ENCODE data around the gene ATP6V1E1. TPM values are rescaled to one million over a fixed set of nuclear protein-coding genes. Genes with fewer than 3 reads are reported as not detected.

The ATP6V1E1 gene
- total RNA-seq, 1 donor: 147 TPM

GRCh38 chr22:17583151-17583550, 45.4 kb downstream of the ATP6V1E1 start:
- Histone ChIP-seq H3K79me2 (ENCODE audit: insufficient read depth, low read length) (no peaks in the 10 kb centered on the region), H3K9me3 (ENCODE audit: low read depth, low read length) (no peaks in the 10 kb centered on the region), H3K27me3 (ENCODE audit: insufficient read depth, low read length) (no peaks in the 10 kb centered on the region), H3K4me3 (ENCODE audit: insufficient read depth, low read length) (no peak overlapping the region), H3K27ac (ENCODE audit: low read depth, low read length) (no peak overlapping the region), H2AFZ (ENCODE audit: low read length) (no peak overlapping the region), H4K20me1 (ENCODE audit: insufficient read depth, low read length) (no peaks in the 10 kb centered on the region), H3K4me2 (ENCODE audit: insufficient read depth, low read length) (no peak overlapping the region), H3K36me3 (ENCODE audit: insufficient read depth, low read length) (no peaks in the 10 kb centered on the region), H3K4me1 (ENCODE audit: insufficient read depth, low read length) (no peaks in the 10 kb centered on the region)
- no peak for DNase-seq (ENCODE audit: insufficient read length, low spot score, missing footprints)
- TF ChIP-seq, protein P1, sequence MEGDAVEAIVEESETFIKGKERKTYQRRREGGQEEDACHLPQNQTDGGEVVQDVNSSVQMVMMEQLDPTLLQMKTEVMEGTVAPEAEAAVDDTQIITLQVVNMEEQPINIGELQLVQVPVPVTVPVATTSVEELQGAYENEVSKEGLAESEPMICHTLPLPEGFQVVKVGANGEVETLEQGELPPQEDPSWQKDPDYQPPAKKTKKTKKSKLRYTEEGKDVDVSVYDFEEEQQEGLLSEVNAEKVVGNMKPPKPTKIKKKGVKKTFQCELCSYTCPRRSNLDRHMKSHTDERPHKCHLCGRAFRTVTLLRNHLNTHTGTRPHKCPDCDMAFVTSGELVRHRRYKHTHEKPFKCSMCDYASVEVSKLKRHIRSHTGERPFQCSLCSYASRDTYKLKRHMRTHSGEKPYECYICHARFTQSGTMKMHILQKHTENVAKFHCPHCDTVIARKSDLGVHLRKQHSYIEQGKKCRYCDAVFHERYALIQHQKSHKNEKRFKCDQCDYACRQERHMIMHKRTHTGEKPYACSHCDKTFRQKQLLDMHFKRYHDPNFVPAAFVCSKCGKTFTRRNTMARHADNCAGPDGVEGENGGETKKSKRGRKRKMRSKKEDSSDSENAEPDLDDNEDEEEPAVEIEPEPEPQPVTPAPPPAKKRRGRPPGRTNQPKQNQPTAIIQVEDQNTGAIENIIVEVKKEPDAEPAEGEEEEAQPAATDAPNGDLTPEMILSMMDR (IDR thresholded peaks at IDR 0.05; ENCODE audit: extremely low read depth, low read depth, low read length): no peak

DNA sequence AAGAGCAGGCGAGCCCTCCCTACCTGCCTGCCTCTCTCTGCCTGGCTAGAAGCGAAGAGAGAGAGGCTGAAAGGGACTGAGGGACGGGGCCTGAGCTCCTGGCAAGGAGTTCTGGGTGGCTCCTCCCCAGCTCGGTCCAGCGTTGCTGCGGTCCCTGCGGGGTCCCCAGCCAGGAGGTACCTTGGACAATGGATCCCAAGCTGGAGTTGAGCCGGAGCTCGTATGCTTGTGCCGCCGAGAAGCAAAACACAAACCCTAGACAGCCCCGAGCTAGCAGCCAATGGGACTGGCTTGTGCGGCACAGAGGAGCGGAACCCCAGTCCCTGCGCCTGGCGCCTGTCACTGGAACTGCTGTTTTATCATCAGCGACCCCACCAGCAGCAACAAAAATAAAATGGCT, 46.9 kb downstream of the ATP6V1E1 start:
- no peaks in the 10 kb centered on the region for H3K9me3 ChIP-seq (ENCODE audit: low read depth, low read length)

GRCh38 chr22:17581056-17581455, 47.5 kb downstream of the ATP6V1E1 start:
- no peaks in the 10 kb centered on the region for H3K9me3 ChIP-seq (ENCODE audit: low read depth, low read length)
- TF ChIP-seq, protein P1 (IDR thresholded peaks at IDR 0.05; ENCODE audit: extremely low read depth, low read depth, low read length): no peak
- no peak overlapping the region for H2AFZ ChIP-seq (ENCODE audit: low read length)
- H4K20me1 ChIP-seq (ENCODE audit: insufficient read depth, low read length): no peaks in the 10 kb centered on the region
- no peaks in the 10 kb centered on the region for H3K36me3 ChIP-seq (ENCODE audit: insufficient read depth, low read length)
- no peaks in the 10 kb centered on the region for H3K27me3 ChIP-seq (ENCODE audit: insufficient read depth, low read length)
- H3K4me3 ChIP-seq (ENCODE audit: insufficient read depth, low read length): no peak overlapping the region
- no peak for DNase-seq (ENCODE audit: insufficient read length, low spot score, missing footprints)
- H3K79me2 ChIP-seq (ENCODE audit: insufficient read depth, low read length): no peaks in the 10 kb centered on the region
- no peak overlapping the region for H3K27ac ChIP-seq (ENCODE audit: low read depth, low read length)
- H3K4me1 ChIP-seq (ENCODE audit: insufficient read depth, low read length): peaks cover 4% of the 10 kb centered on the region
- no peak overlapping the region for H3K4me2 ChIP-seq (ENCODE audit: insufficient read depth, low read length)

More for the DNA sequence above, 46.9 kb downstream of the ATP6V1E1 start:
- TF ChIP-seq, protein P1 (IDR thresholded peaks at IDR 0.05; ENCODE audit: extremely low read depth, low read depth, low read length): no peak
- Histone ChIP-seq H3K4me2 (ENCODE audit: insufficient read depth, low read length) (no peak overlapping the region), H2AFZ (ENCODE audit: low read length) (no peak overlapping the region), H4K20me1 (ENCODE audit: insufficient read depth, low read length) (no peaks in the 10 kb centered on the region), H3K4me3 (ENCODE audit: insufficient read depth, low read length) (no peak overlapping the region), H3K27me3 (ENCODE audit: insufficient read depth, low read length) (no peaks in the 10 kb centered on the region), H3K36me3 (ENCODE audit: insufficient read depth, low read length) (no peaks in the 10 kb centered on the region), H3K4me1 (ENCODE audit: insufficient read depth, low read length) (peaks cover 2% of the 10 kb centered on the region), H3K27ac (ENCODE audit: low read depth, low read length) (no peak overlapping the region), H3K79me2 (ENCODE audit: insufficient read depth, low read length) (no peaks in the 10 kb centered on the region)
- no peak for DNase-seq (ENCODE audit: insufficient read length, low spot score, missing footprints)

DNA sequence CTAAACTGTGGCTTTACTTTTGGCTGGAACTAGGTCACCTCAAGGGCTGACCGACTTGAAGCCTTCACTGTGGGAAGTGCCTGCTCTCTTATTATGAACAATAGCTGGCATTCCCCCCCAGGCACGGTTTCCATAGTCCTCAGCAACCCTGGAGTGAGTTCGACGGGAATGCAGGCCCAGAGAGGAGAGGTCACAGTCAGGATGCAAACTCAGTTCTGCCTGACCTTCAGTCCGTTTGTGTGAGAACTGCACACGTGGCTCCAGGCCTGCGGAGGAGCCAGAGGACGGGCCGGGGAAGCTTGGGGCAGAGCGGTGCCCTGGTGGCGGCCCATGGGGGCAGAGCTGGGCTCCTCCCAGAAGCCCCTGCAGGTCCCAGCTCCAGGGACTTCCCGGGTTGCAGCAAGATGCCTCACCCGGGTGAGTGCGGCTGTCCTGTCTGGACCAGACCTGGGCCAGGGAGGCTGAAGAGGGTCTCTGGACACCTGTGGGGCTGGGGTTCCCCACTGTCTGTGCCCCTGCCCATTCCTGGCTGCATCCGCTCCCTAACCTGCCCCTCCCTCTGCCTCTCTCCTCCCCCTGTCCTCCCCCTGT, 48.0 kb downstream of the ATP6V1E1 start:
- Histone ChIP-seq H3K4me3 (ENCODE audit: insufficient read depth, low read length) (no peak overlapping the region), H3K27ac (ENCODE audit: low read depth, low read length) (no peak overlapping the region), H3K4me2 (ENCODE audit: insufficient read depth, low read length) (no peak overlapping the region), H3K4me1 (ENCODE audit: insufficient read depth, low read length) (peaks cover 4% of the 10 kb centered on the region), H3K27me3 (ENCODE audit: insufficient read depth, low read length) (no peaks in the 10 kb centered on the region), H4K20me1 (ENCODE audit: insufficient read depth, low read length) (no peaks in the 10 kb centered on the region), H3K79me2 (ENCODE audit: insufficient read depth, low read length) (no peaks in the 10 kb centered on the region), H3K36me3 (ENCODE audit: insufficient read depth, low read length) (no peaks in the 10 kb centered on the region), H3K9me3 (ENCODE audit: low read depth, low read length) (no peaks in the 10 kb centered on the region), H2AFZ (ENCODE audit: low read length) (no peak overlapping the region)
- no peak for DNase-seq (ENCODE audit: insufficient read length, low spot score, missing footprints)
- TF ChIP-seq, protein P1 (IDR thresholded peaks at IDR 0.05; ENCODE audit: extremely low read depth, low read depth, low read length): no peak
